ENCODE measurements around the gene GDF3.

GDF3 gene

DNA sequence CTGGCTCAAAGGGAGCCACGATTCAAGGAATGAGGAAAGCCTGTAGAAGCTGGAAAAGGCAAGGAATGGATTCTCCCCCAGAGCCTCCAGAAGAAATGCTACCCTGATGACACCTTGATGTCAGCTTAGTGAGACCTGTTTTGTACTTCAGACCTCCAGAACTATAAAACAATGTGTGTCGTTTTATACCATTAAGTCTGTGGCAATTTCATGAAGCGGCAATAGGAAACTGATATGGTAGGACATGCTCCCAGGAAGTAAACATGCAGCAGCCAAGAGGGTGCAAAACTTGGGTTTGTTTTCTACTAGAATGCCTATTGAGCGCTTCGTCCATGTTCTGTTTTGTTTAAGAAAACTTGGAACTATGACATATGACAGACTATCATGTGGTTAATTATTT, 27.4 kb downstream of the GDF3 start:
- no peaks in the 10 kb centered on the region for H3K9me3 ChIP-seq (ENCODE audit: severe bottlenecking)
- TF ChIP-seq, protein P1, sequence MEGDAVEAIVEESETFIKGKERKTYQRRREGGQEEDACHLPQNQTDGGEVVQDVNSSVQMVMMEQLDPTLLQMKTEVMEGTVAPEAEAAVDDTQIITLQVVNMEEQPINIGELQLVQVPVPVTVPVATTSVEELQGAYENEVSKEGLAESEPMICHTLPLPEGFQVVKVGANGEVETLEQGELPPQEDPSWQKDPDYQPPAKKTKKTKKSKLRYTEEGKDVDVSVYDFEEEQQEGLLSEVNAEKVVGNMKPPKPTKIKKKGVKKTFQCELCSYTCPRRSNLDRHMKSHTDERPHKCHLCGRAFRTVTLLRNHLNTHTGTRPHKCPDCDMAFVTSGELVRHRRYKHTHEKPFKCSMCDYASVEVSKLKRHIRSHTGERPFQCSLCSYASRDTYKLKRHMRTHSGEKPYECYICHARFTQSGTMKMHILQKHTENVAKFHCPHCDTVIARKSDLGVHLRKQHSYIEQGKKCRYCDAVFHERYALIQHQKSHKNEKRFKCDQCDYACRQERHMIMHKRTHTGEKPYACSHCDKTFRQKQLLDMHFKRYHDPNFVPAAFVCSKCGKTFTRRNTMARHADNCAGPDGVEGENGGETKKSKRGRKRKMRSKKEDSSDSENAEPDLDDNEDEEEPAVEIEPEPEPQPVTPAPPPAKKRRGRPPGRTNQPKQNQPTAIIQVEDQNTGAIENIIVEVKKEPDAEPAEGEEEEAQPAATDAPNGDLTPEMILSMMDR (IDR thresholded peaks at IDR 0.05; ENCODE audit: poor library complexity, severe bottlenecking), result no peak
- H3K4me1 ChIP-seq (ENCODE audit: insufficient read depth, poor library complexity, severe bottlenecking), result no peaks in the 10 kb centered on the region
- no peak overlapping the region for H3K4me3 ChIP-seq (ENCODE audit: severe bottlenecking)
- no peaks in the 10 kb centered on the region for H3K27me3 ChIP-seq (ENCODE audit: insufficient read depth, poor library complexity, severe bottlenecking)
- ATAC-seq (ENCODE audit: low read depth) (no peak), DNase-seq (ENCODE audit: low spot score) (no peak)
- H3K27ac ChIP-seq (ENCODE audit: poor library complexity, severe bottlenecking), result no peak overlapping the region
- no peaks in the 10 kb centered on the region for H3K36me3 ChIP-seq (ENCODE audit: low read depth)

DNA sequence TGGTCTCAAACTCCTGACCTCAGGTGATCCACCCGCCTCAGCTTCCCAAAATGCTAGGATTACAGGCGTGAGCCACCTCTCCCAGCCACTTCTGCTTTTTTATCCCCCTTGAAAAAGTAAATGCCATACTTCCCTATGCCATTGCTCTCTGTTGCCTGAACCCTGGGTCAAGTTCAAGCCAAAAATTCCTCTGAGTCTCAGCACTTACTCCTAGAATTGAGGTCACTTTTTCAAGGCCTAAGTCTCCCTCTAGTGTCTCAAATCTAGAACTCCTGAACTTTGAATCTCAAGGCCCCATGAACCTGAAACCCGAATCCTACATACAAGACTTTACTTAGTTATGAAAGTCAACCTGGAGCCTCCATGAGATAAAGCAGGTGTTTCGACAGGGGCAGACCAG, 28.4 kb downstream of the GDF3 start:
- Histone ChIP-seq H3K4me3 (ENCODE audit: severe bottlenecking) (no peak overlapping the region), H3K27me3 (ENCODE audit: insufficient read depth, poor library complexity, severe bottlenecking) (no peaks in the 10 kb centered on the region), H3K27ac (ENCODE audit: poor library complexity, severe bottlenecking) (no peak overlapping the region), H3K36me3 (ENCODE audit: low read depth) (no peaks in the 10 kb centered on the region), H3K9me3 (ENCODE audit: severe bottlenecking) (no peaks in the 10 kb centered on the region), H3K4me1 (ENCODE audit: insufficient read depth, poor library complexity, severe bottlenecking) (no peaks in the 10 kb centered on the region)
- DNase-seq (ENCODE audit: low spot score) (no peak), ATAC-seq (ENCODE audit: low read depth) (no peak)
- TF ChIP-seq, protein P1 (IDR thresholded peaks at IDR 0.05; ENCODE audit: poor library complexity, severe bottlenecking), result no peak

DNA sequence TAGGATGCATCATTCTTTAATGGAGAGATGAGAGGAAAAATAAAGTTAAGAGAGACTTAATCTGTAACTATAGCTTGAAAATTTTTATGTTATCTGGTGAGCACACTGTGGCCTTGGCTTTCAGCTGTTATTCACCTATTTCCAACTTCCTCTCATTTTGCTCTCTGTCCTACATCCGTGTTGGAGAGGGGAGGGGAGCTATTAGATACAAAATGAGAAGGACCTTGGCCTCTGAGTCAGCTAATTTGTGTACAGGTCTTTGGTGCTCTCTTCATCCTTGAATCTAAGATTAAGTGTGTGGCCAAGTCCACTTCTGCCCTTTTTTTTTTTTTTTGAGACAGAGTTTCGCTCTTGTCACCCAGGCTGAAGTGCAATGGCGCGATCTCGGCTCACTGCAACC, 29.0 kb downstream of the GDF3 start:
- H3K9me3 ChIP-seq (ENCODE audit: severe bottlenecking), result no peaks in the 10 kb centered on the region
- TF ChIP-seq, protein P1 (IDR thresholded peaks at IDR 0.05; ENCODE audit: poor library complexity, severe bottlenecking), result no peak
- no peaks in the 10 kb centered on the region for H3K36me3 ChIP-seq (ENCODE audit: low read depth)
- no peak for ATAC-seq (ENCODE audit: low read depth)
- no peaks in the 10 kb centered on the region for H3K27me3 ChIP-seq (ENCODE audit: insufficient read depth, poor library complexity, severe bottlenecking)
- no peaks in the 10 kb centered on the region for H3K4me1 ChIP-seq (ENCODE audit: insufficient read depth, poor library complexity, severe bottlenecking)
- no peak for DNase-seq (ENCODE audit: low spot score)
- H3K4me3 ChIP-seq (ENCODE audit: severe bottlenecking), result no peak overlapping the region
- no peak overlapping the region for H3K27ac ChIP-seq (ENCODE audit: poor library complexity, severe bottlenecking)

DNA sequence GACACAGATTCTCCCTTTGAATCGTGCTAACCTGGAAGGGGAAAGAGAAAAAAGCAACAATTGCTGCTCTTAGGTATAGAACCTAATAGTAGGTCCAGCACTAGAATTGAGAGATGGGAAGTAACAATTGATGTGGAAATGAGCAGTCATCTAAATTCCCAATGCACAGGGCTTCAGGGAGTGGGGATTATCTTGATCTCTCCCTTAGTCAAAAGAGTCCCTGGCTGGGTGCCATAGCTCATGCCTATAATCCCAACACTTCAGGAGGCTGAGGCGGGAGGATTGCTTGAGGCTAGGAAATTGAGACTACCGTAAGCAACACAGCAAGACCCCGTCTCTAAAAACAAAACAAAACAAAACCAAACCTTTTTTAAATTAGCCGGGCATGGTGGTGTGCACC, 33.8 kb downstream of the GDF3 start:
- ATAC-seq (ENCODE audit: low read depth) (no peak), DNase-seq (ENCODE audit: low spot score) (no peak)
- Histone ChIP-seq H3K27ac (ENCODE audit: poor library complexity, severe bottlenecking) (no peak overlapping the region), H3K4me1 (ENCODE audit: insufficient read depth, poor library complexity, severe bottlenecking) (no peaks in the 10 kb centered on the region), H3K36me3 (ENCODE audit: low read depth) (no peaks in the 10 kb centered on the region), H3K27me3 (ENCODE audit: insufficient read depth, poor library complexity, severe bottlenecking) (no peaks in the 10 kb centered on the region), H3K4me3 (ENCODE audit: severe bottlenecking) (no peak overlapping the region), H3K9me3 (ENCODE audit: severe bottlenecking) (no peaks in the 10 kb centered on the region)
- TF ChIP-seq, protein P1 (IDR thresholded peaks at IDR 0.05; ENCODE audit: poor library complexity, severe bottlenecking), result no peak

DNA sequence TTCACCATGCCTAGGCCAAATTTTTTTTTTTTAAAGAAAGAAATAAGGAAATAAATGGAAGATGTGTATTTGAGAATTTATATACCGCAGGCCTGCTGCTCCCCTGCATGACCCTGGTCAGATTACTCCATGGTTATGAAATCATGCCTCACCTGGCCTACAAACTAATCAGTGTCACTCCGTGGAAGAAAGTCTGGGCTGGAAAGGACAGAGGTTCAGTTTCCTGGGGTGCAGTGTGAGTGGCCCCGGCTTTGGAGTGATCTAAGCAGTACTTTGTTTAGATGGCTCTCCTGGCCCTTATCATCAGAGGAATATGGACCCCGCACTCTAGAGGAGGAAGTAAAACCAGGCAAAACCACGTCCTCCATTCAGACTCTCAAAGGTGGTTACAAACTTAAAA, 39.5 kb downstream of the GDF3 start:
- no peaks in the 10 kb centered on the region for H3K9me3 ChIP-seq (ENCODE audit: severe bottlenecking)
- TF ChIP-seq, protein P1 (IDR thresholded peaks at IDR 0.05; ENCODE audit: poor library complexity, severe bottlenecking), result no peak
- ATAC-seq (ENCODE audit: low read depth), result no peak
- H3K27ac ChIP-seq (ENCODE audit: poor library complexity, severe bottlenecking), result no peak overlapping the region
- H3K4me1 ChIP-seq (ENCODE audit: insufficient read depth, poor library complexity, severe bottlenecking), result no peaks in the 10 kb centered on the region
- no peaks in the 10 kb centered on the region for H3K36me3 ChIP-seq (ENCODE audit: low read depth)
- DNase-seq (ENCODE audit: low spot score), result no peak
- H3K4me3 ChIP-seq (ENCODE audit: severe bottlenecking), result no peak overlapping the region
- no peaks in the 10 kb centered on the region for H3K27me3 ChIP-seq (ENCODE audit: insufficient read depth, poor library complexity, severe bottlenecking)
